NOMO-1 treated with DMSO at 0.1 percent for 48 hours (cell line): ENCODE results near the gene LRRC47.
A peak's percentile ranks its signal among the peaks of the same experiment; 100 is the strongest.

Experiments
- DNase-seq: peaks from one replicate; lab custom pipeline; 2025; ENCODE audit not compliant: unreplicated experiment; lab: John Stamatoyannopoulos, UW

The LRRC47 gene

GRCh38 chr1:3796215-3797061, at the start of gene LRRC47:
Gene LRRC47, minus strand, starts transcription at chr1:3796498. Its CDS starts 22 bp downstream, at chr1:3796476.
- DNase-seq: peak; percentile 87

DNA sequence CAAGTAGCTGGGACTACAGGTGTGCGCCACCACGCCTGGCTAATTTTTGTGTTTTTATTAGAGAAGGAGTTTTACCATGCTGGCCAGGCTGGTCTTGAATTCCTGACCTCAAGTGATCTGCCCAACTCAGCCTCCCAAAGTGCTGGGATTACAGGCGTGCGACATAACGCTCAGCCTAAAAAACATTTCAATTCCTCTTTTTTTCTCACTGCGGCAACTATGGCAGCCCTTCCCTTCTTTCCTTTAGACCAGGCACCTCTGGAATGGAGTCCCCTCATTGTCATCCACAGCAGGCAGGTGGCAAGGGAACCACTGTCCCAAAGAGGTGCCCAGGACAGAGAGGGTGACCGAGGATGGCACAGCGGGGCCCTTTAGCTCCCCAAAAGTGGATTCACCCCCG, 46.6 kb upstream of the LRRC47 start:
- peak; percentile 10 for DNase-seq

DNA sequence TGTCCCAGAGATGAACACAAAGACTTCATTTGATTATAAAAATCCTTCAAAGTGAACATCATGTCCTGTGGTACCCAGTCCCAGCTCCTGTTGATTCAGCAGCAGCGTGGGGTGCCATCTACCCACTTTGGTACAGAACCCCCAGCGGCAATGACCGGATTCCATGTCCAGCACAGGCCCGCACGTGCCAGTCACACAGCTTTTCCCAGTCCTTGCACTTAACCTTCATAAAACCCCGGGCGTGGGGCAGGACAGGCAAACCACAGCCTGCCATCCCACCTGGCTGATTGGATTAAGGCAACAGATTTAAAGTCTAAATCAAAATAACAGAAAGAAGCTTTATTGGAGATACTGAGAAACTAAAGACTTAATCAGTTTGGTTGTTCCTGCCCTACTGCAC, 45.2 kb upstream of the LRRC47 start:
- no peak for DNase-seq

- no peak for DNase-seq
Observed at GRCh38 chr1:3838788-3839187, 42.5 kb upstream of the LRRC47 start.

- DNase-seq: no peak
Observed at GRCh38 chr1:3837685-3838084, 41.4 kb upstream of the LRRC47 start.

DNA sequence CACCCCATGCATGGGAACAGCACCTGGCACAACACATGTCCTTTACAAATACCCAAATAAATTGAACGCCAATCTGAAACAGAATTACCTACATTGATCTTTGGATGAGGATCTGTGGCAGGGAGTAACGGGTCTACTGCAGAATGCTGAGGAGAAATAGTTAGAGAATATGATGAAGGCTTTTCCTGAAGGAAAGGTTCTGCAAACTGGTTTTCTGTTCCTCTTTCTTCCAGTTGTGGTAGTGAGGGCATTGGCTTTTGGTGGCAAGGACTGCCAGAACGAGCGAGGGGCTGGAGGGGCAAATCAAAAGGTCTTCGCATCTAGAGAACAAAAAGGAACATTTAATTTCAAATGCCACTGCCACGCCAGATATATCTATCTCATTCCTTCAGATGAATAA, 40.9 kb upstream of the LRRC47 start:
- DNase-seq: no peak

GRCh38 chr1:3836421-3836820, 40.1 kb upstream of the LRRC47 start:
- no peak for DNase-seq

GRCh38 chr1:3834701-3835100, 38.4 kb upstream of the LRRC47 start:
- no peak for DNase-seq

DNA sequence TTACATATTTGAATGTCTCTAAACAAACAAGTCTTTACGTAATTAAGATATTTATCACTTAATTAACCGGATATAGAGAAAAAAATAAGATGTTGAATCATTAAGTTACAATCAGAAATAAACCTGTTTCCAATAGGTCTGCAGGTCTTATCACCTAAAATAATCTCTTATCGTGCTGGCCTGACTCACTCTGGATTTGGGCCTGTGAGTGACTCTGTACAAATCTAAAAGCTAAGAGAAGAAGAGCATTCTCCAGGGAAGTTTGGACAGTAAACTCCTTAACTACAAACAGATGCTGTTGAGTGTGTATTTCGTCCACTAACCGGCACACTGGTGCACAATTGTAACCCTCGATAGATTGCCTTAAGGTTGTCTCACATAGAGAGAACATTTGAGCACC, 35.4 kb upstream of the LRRC47 start:
- DNase-seq: no peak

DNA sequence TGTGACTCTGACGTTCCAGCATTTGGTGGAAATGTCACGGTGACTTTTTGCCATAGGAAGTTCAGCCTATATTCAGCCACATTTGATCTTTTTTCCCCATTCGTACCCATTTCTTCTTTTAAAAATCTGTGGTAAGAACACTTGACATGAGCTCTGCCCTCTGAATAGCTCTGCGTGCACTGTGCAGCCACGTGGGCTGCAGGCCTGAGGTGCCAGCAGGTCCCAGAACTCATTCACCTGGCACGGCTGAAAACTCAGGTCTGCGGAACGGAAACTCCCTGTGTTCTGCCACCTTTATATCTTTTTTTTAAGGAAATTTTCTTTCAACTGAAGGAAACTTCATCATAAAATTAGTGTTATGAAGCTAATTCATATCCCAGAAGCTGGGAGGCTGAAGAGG, 32.1 kb upstream of the LRRC47 start:
- DNase-seq: no peak

GRCh38 chr1:3827813-3828307, 31.6 kb upstream of the LRRC47 start:
- DNase-seq: no peak

- DNase-seq: no peak
Observed at GRCh38 chr1:3825356-3825755, 29.1 kb upstream of the LRRC47 start.

DNA sequence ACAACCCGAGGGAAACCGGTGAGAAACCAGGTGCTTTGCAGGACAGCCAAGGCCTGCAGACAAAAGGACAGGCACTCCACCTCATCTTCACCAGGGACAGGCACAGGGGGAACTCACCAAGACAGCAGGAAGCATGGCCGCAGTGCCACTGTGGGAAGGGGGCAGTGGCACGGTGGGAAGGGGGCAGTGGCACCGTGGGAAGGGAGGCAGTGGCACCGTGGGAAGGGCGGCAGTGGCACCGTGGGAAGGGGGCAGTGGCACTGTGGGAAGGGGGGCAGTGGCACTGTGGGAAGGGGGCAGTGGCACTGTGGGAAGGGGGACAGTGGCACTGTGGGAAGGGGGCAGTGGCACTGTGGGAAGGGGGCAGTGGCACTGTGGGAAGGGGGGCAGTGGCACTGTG, 28.4 kb upstream of the LRRC47 start:
- DNase-seq: no peak

GRCh38 chr1:3822421-3822820, 26.1 kb upstream of the LRRC47 start:
- DNase-seq: no peak

DNA sequence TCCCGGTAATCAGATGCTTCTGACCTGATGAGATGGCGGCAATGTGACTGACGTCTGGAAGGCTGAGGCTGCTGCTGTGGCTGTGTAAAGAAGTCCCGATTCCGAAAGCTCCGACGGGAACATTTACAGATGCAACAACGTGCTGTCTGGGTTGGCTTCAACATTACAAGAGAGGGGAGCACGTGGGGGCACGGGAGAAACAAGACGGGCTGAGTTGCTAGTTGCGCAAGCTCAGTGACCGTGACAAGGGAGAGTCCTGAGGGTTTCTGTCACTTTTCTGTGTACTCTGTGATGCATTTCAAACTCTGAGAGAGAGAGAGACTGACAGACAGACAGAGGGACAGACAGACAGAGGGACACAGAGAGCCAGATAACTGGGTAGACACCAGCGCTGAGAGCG, 25.6 kb upstream of the LRRC47 start:
- no peak for DNase-seq

GRCh38 chr1:3821447-3821846, 25.1 kb upstream of the LRRC47 start:
- no peak for DNase-seq

- no peak for DNase-seq
Observed at GRCh38 chr1:3821004-3821403, 24.7 kb upstream of the LRRC47 start.

DNA sequence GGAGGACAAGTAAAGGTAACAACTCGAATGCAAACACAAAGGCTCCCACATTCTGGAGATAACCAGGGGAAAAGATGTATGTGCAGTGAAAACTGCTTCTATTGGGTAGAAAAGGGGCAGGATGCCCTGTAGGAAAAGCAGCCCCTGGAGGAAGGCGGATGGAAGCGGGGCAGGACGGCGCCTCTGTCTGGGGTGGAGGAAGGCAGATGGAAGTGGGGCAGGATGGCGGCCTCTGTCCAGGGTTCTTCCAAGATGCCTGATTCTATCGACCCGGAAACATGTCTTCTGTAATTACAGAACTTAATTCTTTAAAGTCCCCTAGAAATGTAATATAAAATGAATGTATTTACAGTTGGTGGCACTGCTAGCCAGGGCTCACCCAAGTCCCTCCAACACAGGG, 24.0 kb upstream of the LRRC47 start:
- no peak for DNase-seq

DNA sequence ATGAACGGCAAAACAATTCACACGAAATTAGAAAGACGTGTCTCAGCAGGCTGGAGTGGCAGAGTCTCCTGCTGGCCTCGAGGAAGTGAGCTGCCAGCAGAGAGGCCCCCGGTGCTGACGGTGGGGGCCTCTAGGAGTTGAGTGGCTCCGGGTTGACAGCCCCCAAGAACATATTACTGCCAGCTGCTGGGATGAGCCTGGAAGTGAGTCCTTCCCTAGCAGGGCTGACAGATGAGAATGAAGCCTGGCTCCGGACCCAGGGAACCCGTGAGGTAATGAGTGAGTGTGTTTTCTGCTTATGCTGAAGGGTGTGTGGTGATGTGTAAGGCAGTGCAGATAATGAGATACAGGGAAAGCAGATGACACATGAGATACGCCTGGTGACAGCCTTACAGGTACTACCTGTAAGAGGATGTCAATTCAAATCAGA, 23.5 kb upstream of the LRRC47 start:
- DNase-seq: no peak

- no peak for DNase-seq
Observed at GRCh38 chr1:3817821-3818597, 21.7 kb upstream of the LRRC47 start.

DNA sequence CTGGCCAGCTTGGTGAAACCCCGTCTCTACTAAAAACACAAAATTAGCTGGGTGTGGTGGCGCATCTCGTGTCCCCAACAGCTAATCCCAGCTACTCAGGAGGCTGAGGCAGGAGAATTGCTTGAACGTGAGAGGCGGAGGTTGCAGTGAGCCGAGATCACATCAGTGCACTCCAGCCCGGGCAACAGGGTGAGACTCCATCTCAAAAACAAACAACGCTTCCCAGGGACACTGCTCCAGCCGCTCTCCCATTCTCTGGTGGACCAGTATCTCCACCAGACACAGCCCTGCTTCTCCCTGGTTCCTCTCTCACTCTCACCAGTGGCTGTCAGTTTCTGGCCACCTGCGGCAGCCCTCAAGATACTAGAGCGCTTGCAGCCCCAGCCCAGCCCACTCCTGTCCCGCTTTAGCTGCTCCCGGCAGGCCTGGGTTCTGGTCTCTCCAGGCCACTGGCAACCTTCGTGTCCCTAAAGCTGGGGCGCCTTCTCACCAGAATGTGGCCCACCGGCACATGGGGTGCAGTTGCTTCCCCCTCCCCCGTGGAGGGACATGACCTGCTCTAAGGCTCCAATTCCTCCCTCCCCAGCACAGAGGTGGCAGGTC, 20.9 kb upstream of the LRRC47 start:
- no peak for DNase-seq
